KMS-11 (cell line): Measurements from ENCODE around the gene KCTD2.

Experiments
- H2AFZ ChIP-seq: fragments of 200-600 bp; sonication (generic); 2 replicates; pipeline ENCODE4 v1.6.1; 2016; ENCODE audit warnings: antibody characterized with exemption, mixed run types, low read depth
- H3K27ac ChIP-seq: fragments of 200-600 bp; sonication (generic); 2 replicates; pipeline ENCODE4 v1.6.1; 2016; ENCODE audit warnings: mild to moderate bottlenecking, mixed run types
- H3K27me3 ChIP-seq: fragments of 200-600 bp; sonication (generic); 2 replicates; pipeline ENCODE4 v1.6.1; 2017; ENCODE audit warnings: mild to moderate bottlenecking, low read depth, mixed run types, moderate library complexity; ENCODE audit not compliant: insufficient read depth
- H3K36me3 ChIP-seq: fragments of 200-600 bp; sonication (generic); 2 replicates; pipeline ENCODE4 v1.6.1; 2017; ENCODE audit warnings: mild to moderate bottlenecking, mixed run types; ENCODE audit not compliant: insufficient read depth
- H3K4me1 ChIP-seq: fragments of 200-600 bp; sonication (generic); 2 replicates; pipeline ENCODE4 v1.6.1; 2016; ENCODE audit warnings: mild to moderate bottlenecking, low read depth, mixed run types; ENCODE audit not compliant: poor library complexity, severe bottlenecking
- H3K4me2 ChIP-seq: fragments of 200-600 bp; sonication (generic); 2 replicates; pipeline ENCODE4 v1.7.0; 2016; ENCODE audit warnings: mild to moderate bottlenecking, mixed run types
- H3K4me3 ChIP-seq: fragments of 200-600 bp; sonication (generic); IDR thresholded peaks from 2 replicates; pipeline ENCODE4 v1.6.1; 2017; ENCODE audit warnings: low read depth, low read length, mixed read lengths; ENCODE audit not compliant: insufficient read depth
- H3K79me2 ChIP-seq: fragments of 200-600 bp; sonication (generic); 2 replicates; pipeline ENCODE4 v1.6.1; 2016; ENCODE audit warnings: low read depth, mixed run types; ENCODE audit not compliant: insufficient read depth
- H3K9ac ChIP-seq: fragments of 200-600 bp; sonication (generic); 2 replicates; pipeline ENCODE4 v1.6.1; 2016; ENCODE audit warnings: mild to moderate bottlenecking, mixed run types
- H4K20me1 ChIP-seq: fragments of 200-600 bp; sonication (generic); 2 replicates; pipeline ENCODE4 v1.6.1; 2016; ENCODE audit warnings: mild to moderate bottlenecking, mixed run types; ENCODE audit not compliant: insufficient read depth
- TF ChIP-seq, protein P1 (sequence below): fragments of 200-600 bp; sonication (generic); conservative IDR thresholded peaks from 2 replicates; pipeline ENCODE4 v1.6.1; 2017; ENCODE audit warnings: low read depth, mild to moderate bottlenecking, antibody characterized with exemption, low read length, moderate library complexity, mixed read lengths

Gene KCTD2

DNA sequence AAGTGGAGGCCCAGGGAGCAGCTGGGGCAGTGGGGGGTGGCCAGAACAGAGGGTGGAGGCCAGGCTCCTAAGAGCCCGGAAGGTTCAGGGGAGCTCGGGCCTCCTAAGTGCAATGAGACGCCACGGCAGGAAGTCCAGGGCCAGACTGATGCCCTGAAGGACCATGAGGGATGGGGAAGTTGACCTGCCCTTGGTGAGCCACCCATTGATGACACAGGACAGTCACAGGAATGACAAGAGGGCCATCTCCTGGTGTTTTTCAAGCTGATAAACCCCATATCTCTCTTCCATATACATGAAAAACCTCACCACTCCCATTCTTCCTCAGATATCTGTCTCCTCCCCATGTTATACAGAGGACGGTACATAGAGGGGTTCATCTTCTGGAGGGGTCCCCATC is 40.4 kb upstream of the KCTD2 start:
- H2AFZ ChIP-seq, result no peak overlapping the region
- H3K79me2 ChIP-seq, result no peaks in the 10 kb centered on the region
- TF ChIP-seq, protein P1, sequence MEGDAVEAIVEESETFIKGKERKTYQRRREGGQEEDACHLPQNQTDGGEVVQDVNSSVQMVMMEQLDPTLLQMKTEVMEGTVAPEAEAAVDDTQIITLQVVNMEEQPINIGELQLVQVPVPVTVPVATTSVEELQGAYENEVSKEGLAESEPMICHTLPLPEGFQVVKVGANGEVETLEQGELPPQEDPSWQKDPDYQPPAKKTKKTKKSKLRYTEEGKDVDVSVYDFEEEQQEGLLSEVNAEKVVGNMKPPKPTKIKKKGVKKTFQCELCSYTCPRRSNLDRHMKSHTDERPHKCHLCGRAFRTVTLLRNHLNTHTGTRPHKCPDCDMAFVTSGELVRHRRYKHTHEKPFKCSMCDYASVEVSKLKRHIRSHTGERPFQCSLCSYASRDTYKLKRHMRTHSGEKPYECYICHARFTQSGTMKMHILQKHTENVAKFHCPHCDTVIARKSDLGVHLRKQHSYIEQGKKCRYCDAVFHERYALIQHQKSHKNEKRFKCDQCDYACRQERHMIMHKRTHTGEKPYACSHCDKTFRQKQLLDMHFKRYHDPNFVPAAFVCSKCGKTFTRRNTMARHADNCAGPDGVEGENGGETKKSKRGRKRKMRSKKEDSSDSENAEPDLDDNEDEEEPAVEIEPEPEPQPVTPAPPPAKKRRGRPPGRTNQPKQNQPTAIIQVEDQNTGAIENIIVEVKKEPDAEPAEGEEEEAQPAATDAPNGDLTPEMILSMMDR, result no peak
- H3K27me3 ChIP-seq, result no peaks in the 10 kb centered on the region
- H3K4me1 ChIP-seq, result no peaks in the 10 kb centered on the region
- H3K27ac ChIP-seq, result no peak overlapping the region
- no peaks in the 10 kb centered on the region for H4K20me1 ChIP-seq
- no peak overlapping the region for H3K4me3 ChIP-seq
- H3K36me3 ChIP-seq, result no peaks in the 10 kb centered on the region
- no peak overlapping the region for H3K9ac ChIP-seq
- H3K4me2 ChIP-seq, result no peak overlapping the region

DNA sequence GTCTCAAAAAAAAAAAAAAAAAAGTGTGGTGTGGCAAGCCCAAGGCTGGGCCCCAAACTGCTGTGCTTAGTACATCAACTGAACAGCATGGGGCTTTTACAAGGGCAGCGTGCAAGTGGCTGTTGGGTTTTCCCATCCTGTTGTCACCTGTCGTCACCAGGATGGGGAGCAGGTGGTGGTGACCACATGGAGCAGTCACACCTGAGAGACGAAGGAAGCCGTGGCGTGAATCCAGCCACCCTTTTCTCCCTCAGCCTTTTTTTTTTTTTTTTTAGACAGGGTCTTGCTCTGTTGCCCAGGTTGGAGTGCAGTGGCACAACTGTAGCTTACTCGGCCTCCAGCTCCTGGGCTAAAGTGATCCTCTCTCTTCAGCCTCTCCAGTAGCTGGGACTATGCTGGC is 38.7 kb upstream of the KCTD2 start:
- no peak overlapping the region for H3K9ac ChIP-seq
- peaks cover 6% of the 10 kb centered on the region for H3K79me2 ChIP-seq
- H3K4me2 ChIP-seq, result no peak overlapping the region
- H4K20me1 ChIP-seq, result no peaks in the 10 kb centered on the region
- H2AFZ ChIP-seq, result no peak overlapping the region
- H3K27me3 ChIP-seq, result no peaks in the 10 kb centered on the region
- H3K27ac ChIP-seq, result no peak overlapping the region
- H3K36me3 ChIP-seq, result no peaks in the 10 kb centered on the region
- H3K4me3 ChIP-seq, result no peak overlapping the region
- H3K4me1 ChIP-seq, result peaks cover 6% of the 10 kb centered on the region
- TF ChIP-seq, protein P1, result no peak

DNA sequence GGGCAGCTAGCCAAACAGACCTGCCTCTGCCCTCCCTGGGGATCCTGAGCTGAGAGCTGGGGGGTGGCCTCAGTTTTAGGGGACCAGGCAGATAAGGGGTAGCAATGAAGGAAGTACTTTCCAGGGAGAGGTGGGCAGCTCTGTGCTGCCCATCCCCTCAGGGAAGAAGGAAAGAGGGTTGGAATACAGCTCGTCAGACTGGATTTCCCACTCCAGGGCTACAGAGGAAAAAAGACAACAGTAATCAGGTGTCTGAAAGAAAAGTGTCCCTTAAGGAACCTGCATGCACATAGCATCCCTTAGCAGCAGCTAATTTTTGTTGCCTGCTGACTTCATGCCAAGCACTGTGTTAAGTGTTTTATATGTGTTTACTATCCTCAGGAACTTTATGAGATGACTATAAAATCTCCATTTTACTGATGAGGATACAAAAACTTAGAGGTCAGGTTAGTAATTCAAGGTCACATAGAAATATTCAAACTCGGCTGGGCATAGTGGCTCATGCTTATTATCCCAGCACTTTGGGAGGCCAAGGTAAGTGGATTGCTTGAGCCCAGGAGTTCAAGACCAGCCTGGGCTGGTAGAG is 37.8 kb upstream of the KCTD2 start:
- H3K36me3 ChIP-seq, result no peaks in the 10 kb centered on the region
- TF ChIP-seq, protein P1, result no peak
- H3K4me1 ChIP-seq, result peaks cover 12% of the 10 kb centered on the region
- no peak overlapping the region for H3K4me3 ChIP-seq
- no peak overlapping the region for H3K9ac ChIP-seq
- no peak overlapping the region for H2AFZ ChIP-seq
- H3K79me2 ChIP-seq, result peaks cover 12% of the 10 kb centered on the region
- H3K27me3 ChIP-seq, result no peaks in the 10 kb centered on the region
- no peak overlapping the region for H3K4me2 ChIP-seq
- H4K20me1 ChIP-seq, result no peaks in the 10 kb centered on the region
- no peak overlapping the region for H3K27ac ChIP-seq

DNA sequence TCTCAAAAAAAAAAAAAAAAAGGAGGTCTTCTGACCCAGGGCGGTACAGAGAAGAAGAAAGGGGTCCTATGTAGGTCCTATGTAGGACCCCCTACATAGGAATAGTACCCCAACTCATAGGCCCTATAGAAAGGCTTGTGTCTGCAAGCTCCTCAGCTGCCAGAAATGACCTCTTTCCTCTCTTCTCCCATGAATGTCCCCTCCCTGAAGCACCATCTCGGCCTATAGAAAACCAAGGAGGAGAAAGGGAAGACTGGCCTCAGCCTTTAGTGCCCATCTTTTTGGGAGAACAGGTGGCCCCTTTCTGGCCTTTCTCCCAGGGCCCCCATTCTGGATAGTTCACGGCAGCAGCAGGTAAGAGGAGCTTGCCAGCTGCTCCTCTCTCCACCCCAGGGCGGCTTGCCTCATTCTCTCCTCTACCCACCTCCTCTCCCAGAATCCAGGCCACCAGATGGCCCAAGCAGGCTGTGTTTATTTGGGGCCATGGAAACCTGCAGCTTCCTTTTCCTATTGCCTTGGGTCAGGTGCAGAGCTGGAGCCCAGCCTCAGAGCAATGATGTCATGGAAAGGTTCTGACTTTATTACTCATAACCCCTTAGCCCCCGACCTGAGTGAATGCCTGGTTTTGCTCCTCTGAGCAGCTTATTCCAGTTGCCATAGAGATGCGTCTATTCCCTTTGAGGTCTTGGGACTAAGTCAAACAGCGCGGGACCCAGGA is 36.2 kb upstream of the KCTD2 start:
- no peak overlapping the region for H3K9ac ChIP-seq
- H3K4me3 ChIP-seq, result no peak overlapping the region
- no peak overlapping the region for H3K4me2 ChIP-seq
- H3K27ac ChIP-seq, result no peak overlapping the region
- H3K36me3 ChIP-seq, result no peaks in the 10 kb centered on the region
- H4K20me1 ChIP-seq, result no peaks in the 10 kb centered on the region
- H3K79me2 ChIP-seq, result peaks cover 12% of the 10 kb centered on the region
- TF ChIP-seq, protein P1, result no peak
- peaks cover 12% of the 10 kb centered on the region for H3K4me1 ChIP-seq
- no peak overlapping the region for H2AFZ ChIP-seq
- no peaks in the 10 kb centered on the region for H3K27me3 ChIP-seq
